Right lobe of liver (tissue), 4 donors: Measurements from ENCODE around the gene NELFB.
A peak's percentile ranks its signal among the peaks of the same experiment; 100 is the strongest.

Experiments used
- POLR2A ChIP-seq: fragments of 450-650 bp; IDR thresholded peaks from one replicate; pipeline ENCODE4 v1.6.1; 2017; ENCODE audit warnings: antibody characterized with exemption, mild to moderate bottlenecking
- TF ChIP-seq, protein P1 (sequence below), 4 donors: fragments of 200-600 bp in 3 of 4; fragments of 450-650 bp in 1 of 4; IDR thresholded peaks; one replicate each; pipeline versions ENCODE4 v1.5.1 to v1.8.0; 2016 to 2022; ENCODE audit warnings: antibody characterized with exemption in 4 of 4, mild to moderate bottlenecking in 2 of 4
- donor health status: DM: no; HTN: no; CAD: no.
- donor health status: DM: no; HTN: no; CAD: no.
- donor health status: DM: no; HTN: yes; CAD: no.

DNA sequence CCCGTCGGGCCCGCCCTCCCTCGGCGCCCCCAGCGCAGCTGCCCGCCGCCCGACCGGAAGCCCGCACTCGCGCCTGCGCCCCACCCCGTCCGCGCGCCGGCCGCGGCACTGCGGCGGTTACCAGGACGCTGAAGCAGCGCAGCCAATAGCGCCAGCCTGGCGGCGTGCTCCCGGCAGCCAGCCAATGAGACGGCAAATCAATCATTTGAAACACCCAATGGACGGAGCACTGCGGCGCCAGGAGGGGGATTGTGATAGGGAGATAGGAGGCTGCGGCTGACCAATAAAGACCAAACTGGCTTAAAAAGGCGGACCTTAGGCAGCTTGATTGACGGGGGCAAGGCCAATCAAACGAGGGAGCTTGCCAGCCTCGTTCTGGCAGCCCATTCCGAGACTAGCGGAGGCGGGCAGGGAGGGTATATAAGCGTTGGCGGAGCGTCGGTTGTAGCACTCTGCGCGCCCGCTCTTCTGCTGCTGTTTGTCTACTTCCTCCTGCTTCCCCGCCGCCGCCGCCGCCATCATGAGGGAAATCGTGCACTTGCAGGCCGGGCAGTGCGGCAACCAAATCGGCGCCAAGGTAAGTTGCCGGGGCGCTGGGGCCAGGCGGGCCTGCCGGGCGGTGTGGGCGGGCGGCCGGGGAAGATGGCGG lies 14.2 kb upstream of the NELFB start, which contains the start of gene TUBB4B:
- peak; percentile 100 for TF ChIP-seq POLR2A
- TF ChIP-seq, protein P1, sequence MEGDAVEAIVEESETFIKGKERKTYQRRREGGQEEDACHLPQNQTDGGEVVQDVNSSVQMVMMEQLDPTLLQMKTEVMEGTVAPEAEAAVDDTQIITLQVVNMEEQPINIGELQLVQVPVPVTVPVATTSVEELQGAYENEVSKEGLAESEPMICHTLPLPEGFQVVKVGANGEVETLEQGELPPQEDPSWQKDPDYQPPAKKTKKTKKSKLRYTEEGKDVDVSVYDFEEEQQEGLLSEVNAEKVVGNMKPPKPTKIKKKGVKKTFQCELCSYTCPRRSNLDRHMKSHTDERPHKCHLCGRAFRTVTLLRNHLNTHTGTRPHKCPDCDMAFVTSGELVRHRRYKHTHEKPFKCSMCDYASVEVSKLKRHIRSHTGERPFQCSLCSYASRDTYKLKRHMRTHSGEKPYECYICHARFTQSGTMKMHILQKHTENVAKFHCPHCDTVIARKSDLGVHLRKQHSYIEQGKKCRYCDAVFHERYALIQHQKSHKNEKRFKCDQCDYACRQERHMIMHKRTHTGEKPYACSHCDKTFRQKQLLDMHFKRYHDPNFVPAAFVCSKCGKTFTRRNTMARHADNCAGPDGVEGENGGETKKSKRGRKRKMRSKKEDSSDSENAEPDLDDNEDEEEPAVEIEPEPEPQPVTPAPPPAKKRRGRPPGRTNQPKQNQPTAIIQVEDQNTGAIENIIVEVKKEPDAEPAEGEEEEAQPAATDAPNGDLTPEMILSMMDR (IDR thresholded peaks at IDR 0.05): no peak
